ENCODE results near the gene BRPF3. TPM values are rescaled to one million over a fixed set of nuclear protein-coding genes. Genes with fewer than 3 reads are reported as not detected.

Gene BRPF3
- total RNA-seq, 1 donor from 2014 or later: 19.2 TPM

DNA sequence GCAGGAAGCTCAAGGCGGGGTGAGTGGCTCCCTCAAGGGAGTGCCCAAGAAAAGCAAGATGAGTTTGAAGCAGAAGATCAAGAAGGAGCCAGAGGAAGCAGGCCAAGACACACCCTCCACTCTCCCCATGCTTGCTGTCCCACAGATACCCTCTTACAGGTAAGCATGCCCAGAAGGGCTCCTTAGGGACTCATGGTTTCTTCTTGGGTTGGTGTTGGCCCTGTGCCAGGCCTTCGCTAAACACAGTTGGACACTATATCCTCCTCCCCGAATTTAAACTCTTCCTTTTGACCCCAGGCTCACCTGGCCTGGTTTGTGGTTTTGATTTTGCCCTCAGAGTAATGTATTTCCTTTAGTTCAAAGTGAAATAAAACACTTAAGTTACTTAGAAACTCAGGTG is 5.1 kb downstream of the BRPF3 start:
- H3K27me3 ChIP-seq (ENCODE audit: control insufficient read depth, insufficient read depth, low read length): no peaks in the 10 kb centered on the region
- no peak overlapping the region for H3K4me3 ChIP-seq (ENCODE audit: low read depth, low read length)
- TF ChIP-seq, protein P1, sequence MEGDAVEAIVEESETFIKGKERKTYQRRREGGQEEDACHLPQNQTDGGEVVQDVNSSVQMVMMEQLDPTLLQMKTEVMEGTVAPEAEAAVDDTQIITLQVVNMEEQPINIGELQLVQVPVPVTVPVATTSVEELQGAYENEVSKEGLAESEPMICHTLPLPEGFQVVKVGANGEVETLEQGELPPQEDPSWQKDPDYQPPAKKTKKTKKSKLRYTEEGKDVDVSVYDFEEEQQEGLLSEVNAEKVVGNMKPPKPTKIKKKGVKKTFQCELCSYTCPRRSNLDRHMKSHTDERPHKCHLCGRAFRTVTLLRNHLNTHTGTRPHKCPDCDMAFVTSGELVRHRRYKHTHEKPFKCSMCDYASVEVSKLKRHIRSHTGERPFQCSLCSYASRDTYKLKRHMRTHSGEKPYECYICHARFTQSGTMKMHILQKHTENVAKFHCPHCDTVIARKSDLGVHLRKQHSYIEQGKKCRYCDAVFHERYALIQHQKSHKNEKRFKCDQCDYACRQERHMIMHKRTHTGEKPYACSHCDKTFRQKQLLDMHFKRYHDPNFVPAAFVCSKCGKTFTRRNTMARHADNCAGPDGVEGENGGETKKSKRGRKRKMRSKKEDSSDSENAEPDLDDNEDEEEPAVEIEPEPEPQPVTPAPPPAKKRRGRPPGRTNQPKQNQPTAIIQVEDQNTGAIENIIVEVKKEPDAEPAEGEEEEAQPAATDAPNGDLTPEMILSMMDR (IDR thresholded peaks at IDR 0.05; ENCODE audit: insufficient read depth, low read length, poor library complexity, severe bottlenecking): no peak
- H3K36me3 ChIP-seq (ENCODE audit: control insufficient read depth, insufficient read depth, low read length): peaks cover 1% of the 10 kb centered on the region
- DNase-seq (ENCODE audit: low read depth): no peak

DNA sequence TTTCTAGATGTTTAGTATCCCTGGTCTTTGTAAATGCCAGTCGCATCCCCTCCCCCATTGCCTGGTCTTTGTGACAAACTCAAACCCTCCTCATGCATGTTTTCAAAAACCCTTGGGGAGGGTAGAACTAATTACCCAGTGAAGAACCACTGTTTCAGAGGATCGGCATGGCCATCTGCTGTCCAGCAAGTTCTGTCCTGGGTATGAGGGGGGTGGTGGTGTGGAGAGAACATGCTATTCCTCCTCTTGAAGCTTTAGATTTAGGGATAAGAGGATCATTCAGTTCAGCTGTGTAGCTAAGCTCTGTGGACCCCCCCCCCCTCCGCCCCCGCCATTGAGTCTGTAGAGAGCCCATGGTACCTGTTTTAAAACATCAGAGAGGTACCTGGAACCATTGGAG is 5.6 kb downstream of the BRPF3 start:
- TF ChIP-seq, protein P1 (IDR thresholded peaks at IDR 0.05; ENCODE audit: insufficient read depth, low read length, poor library complexity, severe bottlenecking): no peak
- no peak for DNase-seq (ENCODE audit: low read depth)
- Histone ChIP-seq H3K36me3 (ENCODE audit: control insufficient read depth, insufficient read depth, low read length) (peaks cover 1% of the 10 kb centered on the region), H3K4me3 (ENCODE audit: low read depth, low read length) (no peak overlapping the region), H3K27me3 (ENCODE audit: control insufficient read depth, insufficient read depth, low read length) (no peaks in the 10 kb centered on the region)

DNA sequence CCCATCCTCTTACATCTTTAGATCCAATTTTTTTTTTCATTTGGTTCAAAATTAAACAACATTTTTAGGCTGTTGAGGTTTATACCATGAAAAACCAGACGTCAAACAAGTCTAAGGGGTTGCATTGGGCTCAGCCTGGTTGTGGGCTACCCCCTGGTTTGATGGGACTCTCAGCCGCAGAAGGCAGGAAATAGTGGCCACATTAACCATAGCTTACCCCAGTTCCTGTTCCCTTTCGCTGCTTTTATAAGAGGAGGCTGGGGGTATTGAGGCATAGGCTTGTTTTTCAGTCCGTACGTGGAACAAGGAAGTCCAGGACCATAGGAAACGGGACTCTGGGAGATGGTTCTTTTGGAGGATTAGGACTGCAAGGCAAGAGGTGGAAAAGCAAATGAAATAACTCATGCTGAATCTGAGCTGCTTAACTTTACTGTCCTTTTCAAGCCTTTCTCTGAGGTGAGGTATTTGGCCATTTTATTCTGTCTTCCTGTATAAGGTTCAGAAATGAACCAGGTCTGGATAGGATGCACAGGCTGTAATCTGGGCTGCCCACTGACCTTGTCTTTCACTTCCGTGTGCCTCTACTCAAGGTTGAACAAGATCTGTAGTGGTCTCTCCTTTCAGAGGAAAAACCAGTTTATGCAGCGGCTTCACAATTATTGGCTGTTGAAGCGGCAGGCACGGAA is 7.7 kb downstream of the BRPF3 start:
- H3K36me3 ChIP-seq (ENCODE audit: control insufficient read depth, insufficient read depth, low read length): peaks cover 1% of the 10 kb centered on the region

DNA sequence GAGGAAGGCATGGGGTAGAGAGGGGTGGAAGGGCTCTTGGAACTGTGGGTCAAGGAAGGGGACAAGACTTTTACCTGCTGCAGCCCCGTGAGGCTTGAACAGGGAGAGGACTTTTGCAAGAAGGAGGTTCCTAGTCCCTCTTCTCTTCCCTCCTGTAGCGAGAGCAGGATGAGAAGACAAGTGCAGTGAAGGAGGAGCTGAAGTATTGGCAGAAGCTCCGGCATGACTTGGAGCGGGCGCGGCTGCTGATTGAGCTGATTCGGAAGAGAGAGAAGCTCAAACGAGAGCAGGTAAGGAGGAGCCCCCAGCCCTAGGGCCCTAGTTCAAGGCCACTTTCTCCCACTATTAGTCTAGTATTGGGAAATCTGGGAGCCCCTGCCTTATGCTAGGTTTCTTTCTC is 10.6 kb downstream of the BRPF3 start:
- TF ChIP-seq, protein P1 (IDR thresholded peaks at IDR 0.05; ENCODE audit: insufficient read depth, low read length, poor library complexity, severe bottlenecking): no peak
- Histone ChIP-seq H3K4me3 (ENCODE audit: low read depth, low read length) (no peak overlapping the region), H3K36me3 (ENCODE audit: control insufficient read depth, insufficient read depth, low read length) (no peaks in the 10 kb centered on the region), H3K27me3 (ENCODE audit: control insufficient read depth, insufficient read depth, low read length) (no peaks in the 10 kb centered on the region)
- no peak for DNase-seq (ENCODE audit: low read depth)

More for the DNA sequence above, 7.7 kb downstream of the BRPF3 start:
- no peaks in the 10 kb centered on the region for H3K27me3 ChIP-seq (ENCODE audit: control insufficient read depth, insufficient read depth, low read length)
- TF ChIP-seq, protein P1 (IDR thresholded peaks at IDR 0.05; ENCODE audit: insufficient read depth, low read length, poor library complexity, severe bottlenecking): no peak
- no peak overlapping the region for H3K4me3 ChIP-seq (ENCODE audit: low read depth, low read length)
- DNase-seq (ENCODE audit: low read depth): no peak

DNA sequence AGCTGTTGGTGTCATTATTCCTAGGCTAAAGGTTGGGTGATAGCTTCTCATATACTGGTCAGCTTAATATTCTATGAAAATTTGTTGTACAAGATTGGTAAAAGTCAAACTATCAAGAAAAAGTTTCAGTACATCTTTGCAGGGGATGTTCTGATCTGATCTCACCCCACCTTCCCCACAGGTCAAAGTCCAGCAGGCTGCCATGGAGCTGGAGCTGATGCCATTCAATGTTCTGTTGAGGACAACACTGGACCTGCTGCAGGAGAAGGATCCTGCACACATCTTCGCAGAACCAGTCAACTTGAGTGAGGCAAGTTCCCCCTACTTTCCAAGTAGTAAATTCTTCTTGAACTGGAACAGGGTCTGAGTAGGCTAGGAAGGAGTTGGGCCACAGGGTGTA is 13.1 kb downstream of the BRPF3 start:
- Histone ChIP-seq H3K4me3 (ENCODE audit: low read depth, low read length) (no peak overlapping the region), H3K36me3 (ENCODE audit: control insufficient read depth, insufficient read depth, low read length) (no peaks in the 10 kb centered on the region), H3K27me3 (ENCODE audit: control insufficient read depth, insufficient read depth, low read length) (no peaks in the 10 kb centered on the region)
- no peak for DNase-seq (ENCODE audit: low read depth)
- TF ChIP-seq, protein P1 (IDR thresholded peaks at IDR 0.05; ENCODE audit: insufficient read depth, low read length, poor library complexity, severe bottlenecking): no peak

DNA sequence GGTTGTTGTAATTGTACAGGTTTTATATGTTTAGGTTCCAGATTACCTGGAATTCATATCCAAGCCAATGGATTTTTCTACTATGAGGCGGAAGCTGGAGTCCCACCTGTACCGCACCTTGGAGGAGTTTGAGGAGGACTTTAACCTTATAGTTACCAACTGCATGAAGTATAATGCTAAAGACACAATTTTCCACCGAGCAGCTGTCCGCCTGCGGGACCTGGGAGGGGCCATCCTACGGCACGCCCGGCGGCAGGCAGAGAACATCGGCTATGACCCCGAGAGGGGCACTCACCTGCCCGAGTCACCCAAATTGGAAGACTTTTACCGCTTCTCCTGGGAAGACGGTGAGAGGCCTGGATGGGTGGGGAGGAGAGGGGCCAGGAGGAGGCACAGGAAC is 13.6 kb downstream of the BRPF3 start:
- Histone ChIP-seq H3K27me3 (ENCODE audit: control insufficient read depth, insufficient read depth, low read length) (no peaks in the 10 kb centered on the region), H3K4me3 (ENCODE audit: low read depth, low read length) (no peak overlapping the region), H3K36me3 (ENCODE audit: control insufficient read depth, insufficient read depth, low read length) (no peaks in the 10 kb centered on the region)
- no peak for DNase-seq (ENCODE audit: low read depth)
- TF ChIP-seq, protein P1 (IDR thresholded peaks at IDR 0.05; ENCODE audit: insufficient read depth, low read length, poor library complexity, severe bottlenecking): no peak
